Activated T-cell treated with anti-CD3 and anti-CD28 coated beads for 1 hour (primary cell): ENCODE data around the gene ZMAT5.

Experiments
- DNase-seq: peaks from one replicate; pipeline ENCODE4 v3.0.0-alpha.2; 2020; ENCODE audit warnings: low read depth

ZMAT5 gene

GRCh38 chr22:29706486-29706885 is 60.3 kb downstream of the ZMAT5 start:
- no peak for DNase-seq

GRCh38 chr22:29705651-29706050 is 61.2 kb downstream of the ZMAT5 start:
- no peak for DNase-seq

- no peak for DNase-seq
These were observed 62.1 kb downstream of the ZMAT5 start for GRCh38 chr22:29704528-29705285.

GRCh38 chr22:29703569-29704195 is 63.1 kb downstream of the ZMAT5 start:
- no peak for DNase-seq

- no peak for DNase-seq
These were observed 63.8 kb downstream of the ZMAT5 start for GRCh38 chr22:29702931-29703501.

- DNase-seq: no peak
These were observed 64.5 kb downstream of the ZMAT5 start for GRCh38 chr22:29702000-29702930.

GRCh38 chr22:29701155-29701999 is 65.4 kb downstream of the ZMAT5 start:
- DNase-seq: no peak

GRCh38 chr22:29700900-29701154 is 66.0 kb downstream of the ZMAT5 start:
- DNase-seq: no peak

GRCh38 chr22:29700206-29700899 is 66.5 kb downstream of the ZMAT5 start:
- DNase-seq: no peak

- DNase-seq: no peak
These were observed 68.8 kb downstream of the ZMAT5 start for GRCh38 chr22:29697853-29698598.

- DNase-seq: no peak
These were observed 71.5 kb downstream of the ZMAT5 start for GRCh38 chr22:29695129-29695926.

GRCh38 chr22:29693671-29694070 is 73.1 kb downstream of the ZMAT5 start:
- no peak for DNase-seq

- DNase-seq: no peak
These were observed 73.6 kb downstream of the ZMAT5 start for GRCh38 chr22:29693161-29693560.

- no peak for DNase-seq
These were observed 74.5 kb downstream of the ZMAT5 start for GRCh38 chr22:29692327-29692640.

GRCh38 chr22:29691636-29692326 is 75.0 kb downstream of the ZMAT5 start:
- no peak for DNase-seq

- no peak for DNase-seq
These were observed 76.3 kb downstream of the ZMAT5 start for GRCh38 chr22:29690476-29690875.

- DNase-seq: peak; percentile 30
These were observed 77.0 kb downstream of the ZMAT5 start for GRCh38 chr22:29689880-29690213.

GRCh38 chr22:29689206-29689879 is 77.5 kb downstream of the ZMAT5 start:
- no peak for DNase-seq

- DNase-seq: no peak
These were observed 82.6 kb downstream of the ZMAT5 start for GRCh38 chr22:29684244-29684643.
